NCI-H2227 (cell line): ENCODE data around the gene RXRA.

ENCODE experiments used
- DNase-seq: peaks from one replicate; lab custom pipeline; 2025; ENCODE audit not compliant: unreplicated experiment; lab: John Stamatoyannopoulos, UW

The RXRA gene

GRCh38 chr9:134325813-134326723, at the start of gene RXRA:
RXRA (plus strand) TSS chr9:134326455; CDS start chr9:134326632, 177 bp downstream.
- DNase-seq, result peak; percentile 87

GRCh38 chr9:134278286-134278685, 48.0 kb upstream of the RXRA start:
- no peak for DNase-seq

- DNase-seq, result no peak
Observed at GRCh38 chr9:134278974-134279640, 47.1 kb upstream of the RXRA start.

- no peak for DNase-seq
Observed at GRCh38 chr9:134282138-134282650, 44.1 kb upstream of the RXRA start.

- DNase-seq, result no peak
Observed at GRCh38 chr9:134283111-134283515, 43.1 kb upstream of the RXRA start.

GRCh38 chr9:134283692-134284265, 42.5 kb upstream of the RXRA start:
- no peak for DNase-seq

- no peak for DNase-seq
Observed at GRCh38 chr9:134284273-134284672, 42.0 kb upstream of the RXRA start.

GRCh38 chr9:134284741-134285140, 41.5 kb upstream of the RXRA start:
- no peak for DNase-seq

GRCh38 chr9:134285215-134285845, 40.9 kb upstream of the RXRA start:
- no peak for DNase-seq

GRCh38 chr9:134286471-134287245, 39.6 kb upstream of the RXRA start:
- no peak for DNase-seq

GRCh38 chr9:134287591-134288491, 38.4 kb upstream of the RXRA start:
- DNase-seq, result no peak

GRCh38 chr9:134288746-134289145, 37.5 kb upstream of the RXRA start:
- DNase-seq, result no peak

GRCh38 chr9:134289241-134289875, 36.9 kb upstream of the RXRA start:
- DNase-seq, result no peak

- DNase-seq, result no peak
Observed at GRCh38 chr9:134290603-134291451, 35.4 kb upstream of the RXRA start.

GRCh38 chr9:134291452-134291881, 34.8 kb upstream of the RXRA start:
- DNase-seq, result no peak

- DNase-seq, result no peak
Observed at GRCh38 chr9:134291961-134292871, 34.0 kb upstream of the RXRA start.

GRCh38 chr9:134293031-134293521, 33.2 kb upstream of the RXRA start:
- no peak for DNase-seq
